Chondrocyte (in vitro differentiated cells): Measurements from ENCODE around the gene PWP2. TPM values are rescaled to one million over a fixed set of nuclear protein-coding genes. Genes with fewer than 3 reads are reported as not detected.

Experiments
- DNase-seq: peaks from one replicate; pipeline ENCODE4 v3.0.0; 2021; ENCODE audit warnings: mixed read lengths, low spot score
- H3K27ac Mint-ChIP-seq: one replicate; pipeline ENCODE4 v1.8.0; 2021; ENCODE audit warnings: mild to moderate bottlenecking, moderate library complexity, mixed read lengths; ENCODE audit not compliant: unreplicated experiment
- H3K27me3 Mint-ChIP-seq: 2 replicates; pipeline ENCODE4 v1.8.0; 2021; ENCODE audit warnings: low read depth, mixed read lengths
- H3K36me3 Mint-ChIP-seq: 2 replicates; pipeline ENCODE4 v1.8.0; 2021; ENCODE audit warnings: low read depth, mixed read lengths
- H3K4me1 Mint-ChIP-seq: 2 replicates; pipeline ENCODE4 v1.8.0; 2021; ENCODE audit warnings: low read depth, mild to moderate bottlenecking, mixed read lengths
- H3K4me3 Mint-ChIP-seq: one replicate; pipeline ENCODE4 v1.8.0; 2021; ENCODE audit warnings: mild to moderate bottlenecking, moderate library complexity, mixed read lengths; ENCODE audit not compliant: unreplicated experiment
- H3K9me3 Mint-ChIP-seq: 2 replicates; pipeline ENCODE4 v1.8.0; 2021; ENCODE audit warnings: low read depth, mixed read lengths
- total RNA-seq: library from RNA; stranded (reverse); gene quantifications from 3 replicates; pipeline ENCODE4 v1.2.1, GENCODE V29; 2021
- TF ChIP-seq, protein P1 (sequence below): fragments of 200-600 bp; sonication (generic); IDR thresholded peaks from 2 replicates; pipeline ENCODE4 v1.5.0; 2021; ENCODE audit warnings: antibody characterized with exemption, mild to moderate bottlenecking, moderate library complexity

Gene PWP2
- total RNA-seq, 1 donor from 2014 or later = 1.9 TPM

DNA sequence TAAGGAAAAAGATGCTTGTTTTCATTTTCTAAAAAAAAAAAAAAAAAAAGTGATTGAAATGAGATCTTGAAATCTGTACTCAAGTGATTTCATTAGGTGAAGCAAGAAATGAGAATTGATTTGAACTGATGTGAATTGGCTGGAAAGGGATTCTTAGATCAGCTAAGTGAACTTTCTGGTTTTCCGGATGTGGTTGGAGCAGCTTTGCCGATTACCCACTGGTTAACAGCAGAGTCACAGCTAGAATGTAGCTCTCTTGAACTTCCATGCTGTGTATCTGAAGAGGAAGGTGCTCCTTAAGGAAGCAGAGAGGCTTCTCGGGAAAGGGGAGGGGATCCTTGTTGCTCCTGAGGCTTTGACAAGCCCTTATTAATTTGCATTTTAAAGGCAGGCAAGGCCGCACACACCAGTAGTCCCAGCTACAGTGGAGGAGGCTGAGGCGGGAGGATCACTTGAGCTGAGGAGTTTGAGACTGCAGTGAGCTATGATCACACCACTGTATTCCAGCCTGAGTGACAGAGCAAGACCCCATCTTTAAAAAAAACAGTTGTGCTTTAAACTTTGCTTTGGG is 28.7 kb upstream of the PWP2 start:
- no peak overlapping the region for H3K4me3 Mint-ChIP-seq
- H3K9me3 Mint-ChIP-seq = no peaks in the 10 kb centered on the region
- H3K27ac Mint-ChIP-seq = no peak overlapping the region
- H3K27me3 Mint-ChIP-seq = no peaks in the 10 kb centered on the region
- TF ChIP-seq, protein P1, sequence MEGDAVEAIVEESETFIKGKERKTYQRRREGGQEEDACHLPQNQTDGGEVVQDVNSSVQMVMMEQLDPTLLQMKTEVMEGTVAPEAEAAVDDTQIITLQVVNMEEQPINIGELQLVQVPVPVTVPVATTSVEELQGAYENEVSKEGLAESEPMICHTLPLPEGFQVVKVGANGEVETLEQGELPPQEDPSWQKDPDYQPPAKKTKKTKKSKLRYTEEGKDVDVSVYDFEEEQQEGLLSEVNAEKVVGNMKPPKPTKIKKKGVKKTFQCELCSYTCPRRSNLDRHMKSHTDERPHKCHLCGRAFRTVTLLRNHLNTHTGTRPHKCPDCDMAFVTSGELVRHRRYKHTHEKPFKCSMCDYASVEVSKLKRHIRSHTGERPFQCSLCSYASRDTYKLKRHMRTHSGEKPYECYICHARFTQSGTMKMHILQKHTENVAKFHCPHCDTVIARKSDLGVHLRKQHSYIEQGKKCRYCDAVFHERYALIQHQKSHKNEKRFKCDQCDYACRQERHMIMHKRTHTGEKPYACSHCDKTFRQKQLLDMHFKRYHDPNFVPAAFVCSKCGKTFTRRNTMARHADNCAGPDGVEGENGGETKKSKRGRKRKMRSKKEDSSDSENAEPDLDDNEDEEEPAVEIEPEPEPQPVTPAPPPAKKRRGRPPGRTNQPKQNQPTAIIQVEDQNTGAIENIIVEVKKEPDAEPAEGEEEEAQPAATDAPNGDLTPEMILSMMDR = no peak
- H3K4me1 Mint-ChIP-seq = peaks cover 5% of the 10 kb centered on the region
- DNase-seq = no peak
- peaks cover 47% of the 10 kb centered on the region for H3K36me3 Mint-ChIP-seq

DNA sequence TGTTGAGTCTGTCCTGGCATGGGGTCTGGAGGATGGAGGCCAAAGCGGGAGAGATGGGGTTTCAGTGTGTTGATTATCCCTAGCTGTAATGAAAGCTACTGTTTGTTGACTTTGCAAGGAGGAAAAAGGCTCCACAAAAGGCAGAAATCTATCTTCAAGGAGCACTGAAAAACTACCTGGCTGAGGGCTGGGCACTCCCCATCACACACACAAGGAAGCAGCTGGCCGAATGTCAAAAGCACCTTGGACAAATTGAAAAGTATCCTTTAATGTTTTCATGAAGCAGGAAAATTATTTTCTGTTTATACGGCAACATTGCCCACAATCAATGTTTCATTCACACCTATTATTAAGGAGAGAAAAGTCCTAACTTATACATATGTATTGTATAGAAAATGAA is 27.8 kb upstream of the PWP2 start:
- DNase-seq = no peak
- TF ChIP-seq, protein P1 = no peak
- no peaks in the 10 kb centered on the region for H3K27me3 Mint-ChIP-seq
- no peak overlapping the region for H3K4me3 Mint-ChIP-seq
- H3K36me3 Mint-ChIP-seq = peaks cover 46% of the 10 kb centered on the region
- no peaks in the 10 kb centered on the region for H3K9me3 Mint-ChIP-seq
- H3K27ac Mint-ChIP-seq = no peak overlapping the region
- H3K4me1 Mint-ChIP-seq = peaks cover 8% of the 10 kb centered on the region

DNA sequence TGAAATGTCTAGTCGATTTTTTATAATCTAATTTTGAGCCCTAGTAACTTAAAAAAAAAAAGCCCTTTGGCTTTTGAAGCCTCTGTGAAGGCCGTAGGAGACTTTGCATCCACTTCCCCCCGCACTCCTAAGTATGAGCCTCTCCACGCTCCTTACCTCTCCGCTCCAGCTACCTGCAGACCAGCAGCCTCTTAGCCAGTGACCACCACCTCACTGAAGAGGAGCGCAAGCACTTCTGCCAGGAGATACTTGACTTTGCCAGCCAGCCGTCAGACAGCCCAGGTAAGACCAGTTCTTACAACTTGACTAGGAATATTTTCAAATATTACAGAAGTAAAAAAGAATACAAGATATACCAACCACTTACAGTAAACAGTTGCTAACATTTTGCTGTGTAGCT is 27.4 kb upstream of the PWP2 start:
- peaks cover 45% of the 10 kb centered on the region for H3K36me3 Mint-ChIP-seq
- no peak overlapping the region for H3K4me3 Mint-ChIP-seq
- no peaks in the 10 kb centered on the region for H3K27me3 Mint-ChIP-seq
- TF ChIP-seq, protein P1 = no peak
- H3K4me1 Mint-ChIP-seq = peaks cover 8% of the 10 kb centered on the region
- no peaks in the 10 kb centered on the region for H3K9me3 Mint-ChIP-seq
- no peak overlapping the region for H3K27ac Mint-ChIP-seq
- peak; percentile 43 for DNase-seq

DNA sequence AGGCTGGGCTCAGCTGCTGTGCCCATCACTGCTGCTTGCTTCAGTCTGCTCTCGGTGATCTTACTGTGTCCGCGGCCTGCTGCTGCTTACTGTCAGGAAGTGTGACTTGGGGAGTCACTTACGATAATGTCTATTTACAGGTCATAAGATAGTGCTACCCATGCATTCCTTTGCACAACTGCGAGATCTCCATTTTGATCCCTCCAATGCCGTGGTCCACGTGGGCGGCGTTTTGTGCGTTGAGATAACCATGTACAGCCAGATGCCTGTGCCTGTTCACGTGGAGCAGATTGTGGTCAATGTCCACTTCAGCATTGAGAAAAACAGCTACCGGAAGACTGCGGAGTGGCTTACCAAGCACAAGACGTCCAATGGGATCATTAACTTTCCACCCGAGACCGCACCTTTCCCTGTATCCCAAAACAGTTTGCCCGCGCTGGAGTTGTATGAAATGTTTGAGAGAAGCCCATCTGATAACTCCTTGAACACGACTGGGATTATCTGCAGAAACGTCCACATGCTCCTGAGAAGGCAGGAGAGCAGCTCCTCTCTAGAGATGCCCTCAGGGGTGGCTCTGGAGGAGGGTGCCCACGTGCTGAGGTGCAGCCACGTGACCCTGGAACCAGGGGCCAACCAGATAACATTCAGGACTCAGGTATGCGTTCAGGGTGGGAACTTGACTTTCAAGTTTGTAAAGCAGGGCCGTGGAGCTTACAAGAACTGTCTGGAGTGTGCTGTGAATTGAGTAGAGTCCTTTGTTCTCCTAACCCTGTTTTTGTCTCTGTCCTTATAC is 24.4 kb upstream of the PWP2 start:
- Mint-ChIP-seq H3K4me1 (peaks cover 8% of the 10 kb centered on the region), H3K27me3 (no peaks in the 10 kb centered on the region), H3K9me3 (no peaks in the 10 kb centered on the region), H3K4me3 (no peak overlapping the region), H3K27ac (peak overlapping the region; percentile 20), H3K36me3 (peaks cover 42% of the 10 kb centered on the region)
- TF ChIP-seq, protein P1 = no peak
- DNase-seq = peak; percentile 40

DNA sequence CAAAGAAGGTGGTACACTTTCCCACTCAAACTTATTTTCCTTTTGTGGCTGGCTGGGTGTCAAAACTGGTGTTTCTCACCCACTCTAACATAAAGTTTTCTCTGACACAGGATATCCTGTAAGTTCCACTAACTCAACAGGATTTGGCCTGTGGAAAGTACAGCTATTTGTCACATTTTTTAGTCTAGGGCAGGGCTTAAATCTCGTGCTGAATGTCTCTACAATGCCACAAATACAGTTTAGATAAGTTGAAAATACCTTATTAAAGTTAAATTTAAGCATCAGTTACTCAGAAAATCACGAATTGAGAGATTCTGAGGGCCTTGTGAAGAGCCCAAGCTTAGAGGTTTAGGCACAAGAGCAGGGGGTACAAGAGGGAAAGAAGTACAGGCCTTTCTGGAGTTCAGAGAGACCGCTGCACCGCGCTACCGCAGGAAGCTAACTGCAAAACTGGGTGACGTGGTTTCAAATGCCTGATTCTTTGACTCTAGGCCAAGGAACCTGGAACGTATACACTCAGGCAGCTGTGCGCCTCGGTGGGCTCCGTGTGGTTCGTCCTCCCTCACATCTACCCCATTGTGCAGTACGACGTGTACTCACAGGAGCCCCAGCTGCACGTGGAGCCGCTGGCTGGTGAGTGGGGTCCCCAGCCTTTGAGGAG is 23.4 kb upstream of the PWP2 start:
- H3K4me3 Mint-ChIP-seq = no peak overlapping the region

More for the DNA sequence above, 23.4 kb upstream of the PWP2 start:
- Mint-ChIP-seq H3K4me1 (peaks cover 8% of the 10 kb centered on the region), H3K9me3 (no peaks in the 10 kb centered on the region), H3K27me3 (no peaks in the 10 kb centered on the region), H3K27ac (peak overlapping the region; percentile 27), H3K36me3 (peaks cover 50% of the 10 kb centered on the region)
- TF ChIP-seq, protein P1 = no peak
- peak; percentile 67 for DNase-seq
